Spleen (tissue), 7 donors: ENCODE measurements around the gene FRMD4B.

ENCODE experiments used
- CTCF ChIP-seq, 11 experiments: fragments of 200-600 bp in 7 of 11; fragments of 450-650 bp in 4 of 11; sonication (generic) in 4 of 11; IDR thresholded peaks in 8 of 11; conservative IDR thresholded peaks in 3 of 11; 1 replicate in 7 of 11; 2 replicates in 4 of 11; pipeline versions ENCODE4 v1.4.0 to v1.8.0; 2016 to 2021; ENCODE audit warnings: antibody characterized with exemption in 11 of 11, inconsistent platforms in 4 of 11, mild to moderate bottlenecking in 1 of 11
- POLR2A ChIP-seq, 3 donors: fragments of 450-650 bp; IDR thresholded peaks; one replicate each; pipeline ENCODE4 v1.5.1; 2017; ENCODE audit warnings: antibody characterized with exemption in 3 of 3, mild to moderate bottlenecking in 1 of 3
- POLR2AphosphoS5 ChIP-seq, 3 donors: sonication (generic); formaldehyde crosslinking; IDR thresholded peaks; one replicate each; pipeline ENCODE4 v1.5.1; 2017; ENCODE audit warnings: antibody characterized with exemption in 3 of 3
- donor health status: DM: no; HTN: no; CAD: no; lungs with moderate emphysema.
- donor health status: DM: no; HTN: no; CAD: no.
- donor health status: DM: no; HTN: no; CAD: no.

GRCh38 chr3:69122403-69122802, 263.5 kb downstream of the FRMD4B start, which contains the start of gene LMOD3:
- no peak for TF ChIP-seq POLR2A (IDR thresholded peaks at IDR 0.05)
- no peak for TF ChIP-seq CTCF (IDR thresholded peaks at IDR 0.05 in 8 of 11, conservative IDR thresholded peaks at IDR 0.05 in 3 of 11)
- TF ChIP-seq POLR2AphosphoS5 (IDR thresholded peaks at IDR 0.05), result no peak
